ENCODE results near the gene CACNB2. TPM values are rescaled to one million over a fixed set of nuclear protein-coding genes. Genes with fewer than 3 reads are reported as not detected.

The CACNB2 gene
- total and polyA plus RNA-seq, 10 of the 15 experiments (the other 5 are each of a cell fraction or from before 2014, with no cell fraction given), result 0.62 to 8.1 (median 1.2) TPM

DNA sequence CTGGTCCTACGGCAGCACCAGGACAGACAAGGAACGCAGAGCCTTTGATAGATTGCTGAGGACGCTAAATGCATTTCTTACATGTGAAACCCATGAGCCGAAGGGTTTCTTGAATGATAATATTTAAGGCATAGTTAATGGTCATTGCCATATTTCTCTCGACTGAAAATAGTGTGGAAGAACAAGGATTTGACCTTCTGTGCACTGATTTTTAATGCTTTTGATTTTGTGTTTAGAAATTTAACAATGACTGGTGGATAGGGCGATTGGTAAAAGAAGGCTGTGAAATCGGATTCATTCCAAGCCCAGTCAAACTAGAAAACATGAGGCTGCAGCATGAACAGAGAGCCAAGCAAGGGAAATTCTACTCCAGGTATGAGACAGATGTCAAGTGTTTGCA, 360.4 kb downstream of the CACNB2 start:
- H3K27me3 ChIP-seq (replicated peaks in 1 of 2; ENCODE audit: control insufficient read depth in 2 of 2, insufficient read depth in 2 of 2, low read length in 1 of 2), result no peaks in the 10 kb centered on the region
- in situ Hi-C loops (cut with MboI) (no loop called here), intact Hi-C loops (cut with micrococcal nuclease; ENCODE audit: unreplicated experiment) (no loop called here)
- RAD21 ChIA-PET (ENCODE audit: unreplicated experiment), result interaction anchor here (0.8 to 3.6 kb wide), 6 partner anchors 69 to 188 kb away, joined by 3 to 11 read pairs (median 3); no protein-coding TSS in a partner anchor
- peaks cover 3% of the 10 kb centered on the region; the same call in 1 of the 2 replicates for H3K4me1 ChIP-seq (ENCODE audit: control insufficient read depth, insufficient read depth, low read length)
- ATAC-seq (peak; percentile 11; the same call in 2 of the 3 replicates), DNase-seq (ENCODE audit: low read depth, low spot score) (no peak), FAIRE-seq (no peak)
- H4K20me1 ChIP-seq (ENCODE audit: control insufficient read depth, insufficient read depth), result no peaks in the 10 kb centered on the region
- H3K4me2 ChIP-seq (ENCODE audit: control insufficient read depth, insufficient read depth), result no peak overlapping the region
- no peaks in the 10 kb centered on the region for H3K36me3 ChIP-seq (ENCODE audit: control insufficient read depth in 2 of 2, insufficient read depth in 2 of 2, low read length in 1 of 2)
- H3K4me3 ChIP-seq, result no peak overlapping the region
- POLR2A ChIA-PET, result interaction anchor here (1.0 kb wide), 1 partner anchor 13 kb away, joined by 3 read pairs; no protein-coding TSS in a partner anchor
- WGBS (ENCODE audit: insufficient coverage, insufficient replicate concordance, low lambda C conversion rate, missing lambda C conversion rate), result 33% methylated on average over 7 of the region's 7 CpGs
- CTCF ChIA-PET, result interaction anchor here (0.8 to 0.9 kb wide), 2 partner anchors 26 to 28 kb away, joined by 3 to 4 read pairs; no protein-coding TSS in a partner anchor
- H3K9me3 ChIP-seq (replicated peaks; ENCODE audit: control insufficient read depth, insufficient read depth, low read length), result no peaks in the 10 kb centered on the region
- no peak overlapping the region for H2AFZ ChIP-seq (ENCODE audit: control insufficient read depth, low read depth, low read length)
- no peaks in the 10 kb centered on the region for H3K79me2 ChIP-seq (ENCODE audit: control insufficient read depth, insufficient read depth, low read length)
- SMC1A ChIA-PET (ENCODE audit: uncharacterized antibody, unreplicated experiment), result interaction anchor here (0.7 to 5.0 kb wide), 13 partner anchors 10 to 184 kb away, joined by 3 to 21 read pairs (median 5); no protein-coding TSS in a partner anchor
- no TSS peak for BruUV-seq (replicated peaks)
- no peak overlapping the region for H3K9ac ChIP-seq (ENCODE audit: control insufficient read depth, insufficient read depth, low read length)
- no peak overlapping the region for H3K27ac ChIP-seq (ENCODE audit: control insufficient read depth, insufficient read depth)
- TF ChIP-seq CEBPZ (IDR thresholded peaks at IDR 0.05; ENCODE audit: low read depth, low read length) (no peak), ZNF217 (IDR thresholded peaks at IDR 0.05) (no peak), EP300 (IDR thresholded peaks at IDR 0.05; ENCODE audit: borderline replicate concordance in 1 of 2, control insufficient read depth in 1 of 2, low read depth in 2 of 2, low read length in 2 of 2) (no peak), POU2F2 (IDR thresholded peaks at IDR 0.05; ENCODE audit: borderline replicate concordance, low read depth, low read length) (no peak), REST (IDR thresholded peaks at IDR 0.05; ENCODE audit: low read depth, low read length) (no peak), BCLAF1 (IDR thresholded peaks at IDR 0.05) (no peak), KDM1A (IDR thresholded peaks at IDR 0.05; ENCODE audit: borderline replicate concordance) (no peak)
- TF ChIP-seq, protein P1, sequence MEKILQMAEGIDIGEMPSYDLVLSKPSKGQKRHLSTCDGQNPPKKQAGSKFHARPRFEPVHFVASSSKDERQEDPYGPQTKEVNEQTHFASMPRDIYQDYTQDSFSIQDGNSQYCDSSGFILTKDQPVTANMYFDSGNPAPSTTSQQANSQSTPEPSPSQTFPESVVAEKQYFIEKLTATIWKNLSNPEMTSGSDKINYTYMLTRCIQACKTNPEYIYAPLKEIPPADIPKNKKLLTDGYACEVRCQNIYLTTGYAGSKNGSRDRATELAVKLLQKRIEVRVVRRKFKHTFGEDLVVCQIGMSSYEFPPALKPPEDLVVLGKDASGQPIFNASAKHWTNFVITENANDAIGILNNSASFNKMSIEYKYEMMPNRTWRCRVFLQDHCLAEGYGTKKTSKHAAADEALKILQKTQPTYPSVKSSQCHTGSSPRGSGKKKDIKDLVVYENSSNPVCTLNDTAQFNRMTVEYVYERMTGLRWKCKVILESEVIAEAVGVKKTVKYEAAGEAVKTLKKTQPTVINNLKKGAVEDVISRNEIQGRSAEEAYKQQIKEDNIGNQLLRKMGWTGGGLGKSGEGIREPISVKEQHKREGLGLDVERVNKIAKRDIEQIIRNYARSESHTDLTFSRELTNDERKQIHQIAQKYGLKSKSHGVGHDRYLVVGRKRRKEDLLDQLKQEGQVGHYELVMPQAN (conservative IDR thresholded peaks at IDR 0.05), result no peak

Data from GM12878 (cell line).